ENCODE data around the gene SLX9. TPM values are rescaled to one million over a fixed set of nuclear protein-coding genes. Genes with fewer than 3 reads are reported as not detected.

Gene SLX9
- polyA plus RNA-seq, 1 of the 3 experiments (the other 2 are of a cell fraction), result 42.9 TPM

- Histone ChIP-seq H4K20me1 (ENCODE audit: insufficient read depth) (no peaks in the 10 kb centered on the region), H3K9me3 (no peaks in the 10 kb centered on the region), H3K9me2 (no peaks in the 10 kb centered on the region), H3K4me3 (ENCODE audit: low read depth in 2 of 2, low read length in 1 of 2) (no peak overlapping the region), H3K79me2 (ENCODE audit: insufficient read depth) (no peaks in the 10 kb centered on the region), H3K36me3 (replicated peaks in 1 of 2; ENCODE audit: control insufficient read depth in 1 of 2, insufficient read depth in 2 of 2, low read length in 1 of 2) (no peaks in the 10 kb centered on the region), H3F3A (replicated peaks; ENCODE audit: insufficient read depth) (no peaks in the 10 kb centered on the region), H3K4me2 (no peak overlapping the region), H3K4me1 (ENCODE audit: control insufficient read depth in 1 of 2, insufficient read depth in 2 of 2, low read depth in 1 of 2, low read length in 1 of 2) (peaks cover 0 to 11% of the 10 kb centered on the region in 2 experiments; a peak in 1 of 4 replicates), H3K27ac (ENCODE audit: low read depth in 2 of 2, low read length in 1 of 2) (no peak overlapping the region), H3K27me3 (ENCODE audit: insufficient read depth) (no peaks in the 10 kb centered on the region), H3K9ac (no peak overlapping the region), H2AFZ (ENCODE audit: low read depth) (no peak overlapping the region)
- no peak for DNase-seq
- TF ChIP-seq CTCF (IDR thresholded peaks at IDR 0.05), result no peak
- TF ChIP-seq RCOR1 (IDR thresholded peaks at IDR 0.05; ENCODE audit: low read length), result no peak
- no peak for TF ChIP-seq FOXJ3 (CRISPR knock-in tag; IDR thresholded peaks at IDR 0.05)
- TF ChIP-seq SMC3 (IDR thresholded peaks at IDR 0.05; ENCODE audit: low read depth, low read length), result no peak
- no peak for TF ChIP-seq CHD2 (IDR thresholded peaks at IDR 0.05; ENCODE audit: low read length, partially characterized antibody)
- TF ChIP-seq IRF3 (IDR thresholded peaks at IDR 0.05; ENCODE audit: low read depth, low read length), result no peak
- TF ChIP-seq TEAD4 (IDR thresholded peaks at IDR 0.05; ENCODE audit: borderline replicate concordance, insufficient read depth), result no peak
- no peak for TF ChIP-seq POLR2AphosphoS5 (IDR thresholded peaks at IDR 0.05; ENCODE audit: low read depth, low read length)
- no peak for TF ChIP-seq RAD21 (IDR thresholded peaks at IDR 0.05; ENCODE audit: low read length)
- no peak for TF ChIP-seq TCF12 (IDR thresholded peaks at IDR 0.05)
- no peak for TF ChIP-seq MAX (IDR thresholded peaks at IDR 0.05; ENCODE audit: low read depth)
- no peak for TF ChIP-seq FOXM1 (IDR thresholded peaks at IDR 0.05; ENCODE audit: low read depth)
- no peak for TF ChIP-seq ELF1 (IDR thresholded peaks at IDR 0.05)
- WGBS (ENCODE audit: low lambda C conversion rate), result 77% methylated on average over 15 of the region's 22 CpGs
- ChIA-PET CTCF (interaction anchor here (0.6 to 2.7 kb wide), 3 partner anchors 102 to 123 kb away, joined by 3 to 8 read pairs (median 6); no protein-coding TSS in a partner anchor), POLR2A (no interaction called here)
Observed at GRCh38 chr21:45026066-45026745, 86.4 kb downstream of the SLX9 start.

Other genes with a start within 250 kb of the SLX9 start
- gene KRTAP10-12, start 242.9 kb upstream of the SLX9 start, polyA plus RNA-seq (2012; rRNA removed), result not detected in 2 replicates
- 0.03 and 0.08 TPM in 2 replicates for gene TSPEAR, start 228.5 kb upstream of the SLX9 start, polyA plus RNA-seq (2012; rRNA removed)
- 129 and 149 TPM in 2 replicates for gene UBE2G2, start 138.2 kb upstream of the SLX9 start, polyA plus RNA-seq (2012; rRNA removed)
- 89.0 and 125 TPM in 2 replicates for gene SUMO3, start 122.0 kb upstream of the SLX9 start, polyA plus RNA-seq (2012; rRNA removed)
- gene PTTG1IP, start 66.3 kb upstream of the SLX9 start, polyA plus RNA-seq (2012; rRNA removed), result 171 and 196 TPM in 2 replicates
- gene ITGB2, start 19.1 kb upstream of the SLX9 start, polyA plus RNA-seq (2012; rRNA removed), result 0.67 and 0.77 TPM in 2 replicates
- gene ADARB1, start 134.6 kb downstream of the SLX9 start, polyA plus RNA-seq (2012; rRNA removed), result 7.6 and 7.8 TPM in 2 replicates

Measured in SK-N-SH (cell line).